ENCODE results near the gene TMEM145.

DNA sequence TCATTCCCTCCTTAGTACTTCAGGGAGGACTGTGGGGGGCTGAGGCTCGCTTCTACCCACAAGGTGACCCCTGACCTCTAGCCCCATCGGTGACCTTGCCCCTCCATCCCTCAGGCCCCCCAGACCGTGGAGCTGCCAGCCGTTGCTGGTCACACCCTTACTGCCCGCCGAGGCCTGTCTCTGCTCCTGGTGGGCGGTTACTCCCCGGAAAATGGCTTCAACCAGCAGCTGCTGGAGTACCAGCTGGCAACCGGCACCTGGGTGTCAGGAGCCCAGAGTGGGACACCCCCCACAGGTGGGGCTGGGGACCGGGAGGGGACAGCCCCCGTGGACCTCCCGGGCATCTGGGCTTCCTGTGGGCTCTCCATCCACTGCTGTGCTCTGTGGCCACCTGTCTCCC, 44.2 kb downstream of the TMEM145 start:
- TF ChIP-seq TAF1 (IDR thresholded peaks at IDR 0.05; ENCODE audit: borderline replicate concordance, insufficient read depth, low read length) (no peak), POLR2AphosphoS5 (IDR thresholded peaks at IDR 0.05; ENCODE audit: low read depth, low read length) (no peak)
